HL-60/S4 treated with phorbol 12-myristate 13-acetate at 8.2 ng/mL for 4 days and 3 days (cell line): Measurements from ENCODE around the gene CAPN9.
"Not testable (repeated sequence)": the region's sequence is repeated elsewhere in the genome, so short reads cannot be mapped to it uniquely, and the experiment has no call there.

ENCODE experiments used
- in situ Hi-C: fragments of 300-500 bp; cut with MboI; formaldehyde crosslinking; loops from 2 replicates; pipeline ENCODE4 v1.15.0; 2022; ENCODE audit warnings: low sequenced_read_pairs

CAPN9 gene

DNA sequence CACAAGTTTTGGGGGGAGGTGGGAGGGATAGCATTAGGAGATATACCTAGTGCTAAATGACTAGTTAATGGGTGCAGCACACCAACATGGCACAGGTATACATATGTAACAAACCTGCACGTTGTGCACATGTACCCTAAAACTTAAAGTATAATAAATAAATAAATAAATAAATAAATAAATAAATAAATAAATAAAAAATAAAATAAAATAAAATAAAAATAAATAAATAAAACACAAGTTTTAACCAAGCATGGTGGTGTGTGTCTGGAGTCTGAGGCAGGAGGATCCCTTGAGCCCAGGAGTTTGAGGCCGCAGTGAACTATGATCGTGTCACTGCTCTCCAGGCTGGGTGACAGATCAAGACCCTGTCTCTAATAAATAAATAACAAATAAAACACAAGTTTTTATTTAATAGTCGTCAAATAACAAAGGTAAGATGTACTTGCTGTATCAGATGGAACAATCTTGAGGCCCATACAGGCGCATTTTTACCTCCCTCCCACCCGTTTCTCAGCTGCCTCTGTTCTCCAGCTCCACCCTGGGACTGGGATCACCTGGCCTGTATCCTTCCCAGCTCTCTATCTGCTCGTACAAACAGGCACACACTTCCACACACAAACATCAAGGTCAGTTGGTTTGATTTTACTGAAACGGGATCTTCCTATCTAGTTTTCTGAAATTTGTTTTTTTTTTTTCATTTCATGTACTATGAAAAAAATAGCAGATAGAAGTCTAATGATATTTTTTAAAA, 20.8 kb downstream of the CAPN9 start:
- in situ Hi-C loops, result not testable (repeated sequence)

DNA sequence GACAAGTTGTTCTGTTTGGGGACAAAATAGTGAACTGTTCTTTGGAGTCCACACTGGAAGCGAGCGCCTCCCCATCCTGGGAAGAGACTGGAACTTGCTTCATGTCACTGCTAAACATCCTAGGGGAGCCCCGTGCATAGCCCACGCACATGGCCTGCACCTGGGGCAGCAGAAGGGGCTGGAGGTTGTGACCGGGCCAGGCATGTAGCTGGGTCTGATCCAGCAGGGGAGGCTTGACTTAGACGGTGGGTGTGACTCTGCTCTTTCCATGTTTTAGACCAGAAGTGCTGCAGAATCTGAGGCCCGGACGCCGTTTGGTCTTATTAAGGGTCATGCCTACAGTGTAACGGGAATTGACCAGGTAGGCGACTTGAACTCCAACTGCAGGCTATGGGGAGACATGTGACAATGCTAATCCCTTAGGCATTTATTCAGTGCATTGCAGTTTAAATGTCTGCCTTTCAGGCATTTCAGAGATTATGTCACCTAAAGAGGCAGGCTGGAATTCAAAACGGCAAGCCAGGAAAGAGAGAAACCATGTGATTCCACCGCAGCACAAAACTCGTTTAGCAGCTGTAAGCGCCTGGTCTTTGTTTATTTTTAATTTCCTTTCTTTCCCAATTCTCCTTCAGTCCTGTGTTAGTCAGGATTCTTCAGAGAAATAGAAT, 21.8 kb downstream of the CAPN9 start:
- in situ Hi-C loops, result no loop called here

DNA sequence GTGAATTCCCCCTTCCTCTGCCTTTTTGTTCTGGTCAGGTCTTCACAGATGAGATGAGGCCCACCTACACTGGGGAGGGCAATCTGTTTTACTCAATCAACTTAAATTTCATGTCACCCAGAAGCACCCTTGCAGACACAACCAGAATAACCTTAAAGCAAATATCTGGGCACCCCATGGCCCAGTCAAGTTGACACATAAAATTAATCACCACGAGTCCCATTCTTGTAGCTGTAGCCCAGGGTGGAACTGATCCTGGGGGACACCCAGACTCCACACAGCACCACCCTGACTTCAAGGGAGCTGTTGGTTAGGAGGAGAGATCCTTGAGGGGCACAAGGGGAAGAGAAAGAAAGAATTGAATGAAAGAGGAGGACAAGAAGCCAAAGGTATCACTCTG, 23.1 kb downstream of the CAPN9 start:
- in situ Hi-C loops, result no loop called here

- in situ Hi-C loops, result no loop called here
These were observed 24.7 kb downstream of the CAPN9 start for GRCh38 chr1:230771773-230772354.

- in situ Hi-C loops, result no loop called here
These were observed 25.5 kb downstream of the CAPN9 start for GRCh38 chr1:230772457-230773395.

DNA sequence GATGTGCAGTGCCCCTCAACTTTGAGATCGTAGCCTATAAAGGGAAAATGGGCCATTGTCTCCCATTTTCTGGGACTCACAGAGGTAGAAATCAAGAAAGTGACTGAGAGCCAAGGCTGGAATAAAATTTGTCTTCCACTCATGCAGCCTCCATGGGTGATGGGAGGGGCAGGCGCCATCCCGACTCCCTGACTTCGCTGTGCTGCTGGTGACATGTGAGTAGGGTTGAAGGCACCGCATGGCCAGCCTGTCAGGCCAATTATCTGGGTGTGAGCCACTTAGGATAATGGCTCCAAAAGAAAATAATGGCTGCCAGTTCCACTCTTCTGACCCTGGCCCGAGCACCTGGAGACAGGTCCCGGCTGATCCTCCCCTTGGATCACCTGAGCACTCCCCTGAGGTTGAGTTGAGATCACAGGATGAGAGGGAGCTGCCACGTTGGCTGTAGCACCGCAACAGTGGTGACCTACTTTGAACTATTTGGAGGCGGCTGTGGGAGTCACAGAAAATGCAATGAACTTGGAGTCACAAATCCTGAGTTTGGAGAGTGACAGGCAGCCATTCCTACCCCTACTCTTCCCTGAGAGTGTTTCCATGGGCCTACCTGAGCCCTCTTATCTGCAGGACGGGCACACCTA, 26.3 kb downstream of the CAPN9 start:
- in situ Hi-C loops, result no loop called here

DNA sequence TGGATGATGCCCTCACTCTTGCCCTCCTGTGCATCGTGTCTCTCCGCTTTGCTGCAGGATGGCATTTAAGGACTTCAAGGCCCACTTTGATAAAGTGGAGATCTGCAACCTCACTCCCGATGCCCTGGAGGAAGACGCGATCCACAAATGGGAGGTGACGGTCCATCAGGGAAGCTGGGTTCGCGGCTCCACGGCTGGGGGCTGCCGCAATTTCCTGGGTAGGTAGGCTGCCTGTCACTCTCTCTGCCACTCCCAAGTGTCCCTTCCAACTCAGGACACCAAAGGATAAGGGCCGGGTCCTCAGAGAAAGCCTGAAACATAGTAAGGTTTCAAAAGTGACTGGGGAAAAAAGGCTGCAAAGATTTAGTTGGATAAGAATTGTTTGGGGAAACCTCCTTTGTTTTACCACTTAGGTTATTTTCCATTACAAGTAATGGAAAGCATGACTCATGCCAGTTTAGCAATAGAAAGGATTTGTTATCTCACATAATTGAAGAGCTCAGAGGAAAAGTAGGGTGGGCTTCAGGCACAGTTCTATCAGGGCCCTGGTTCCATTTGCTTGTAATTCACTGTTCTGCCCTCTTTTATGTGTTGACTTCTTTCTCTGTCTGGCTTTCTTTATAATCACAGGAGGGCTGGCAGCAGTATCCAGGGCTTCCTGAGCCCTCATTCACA, 31.9 kb downstream of the CAPN9 start:
- in situ Hi-C loops, result no loop called here

- in situ Hi-C loops, result no loop called here
These were observed 33.9 kb downstream of the CAPN9 start for GRCh38 chr1:230781131-230781530.

DNA sequence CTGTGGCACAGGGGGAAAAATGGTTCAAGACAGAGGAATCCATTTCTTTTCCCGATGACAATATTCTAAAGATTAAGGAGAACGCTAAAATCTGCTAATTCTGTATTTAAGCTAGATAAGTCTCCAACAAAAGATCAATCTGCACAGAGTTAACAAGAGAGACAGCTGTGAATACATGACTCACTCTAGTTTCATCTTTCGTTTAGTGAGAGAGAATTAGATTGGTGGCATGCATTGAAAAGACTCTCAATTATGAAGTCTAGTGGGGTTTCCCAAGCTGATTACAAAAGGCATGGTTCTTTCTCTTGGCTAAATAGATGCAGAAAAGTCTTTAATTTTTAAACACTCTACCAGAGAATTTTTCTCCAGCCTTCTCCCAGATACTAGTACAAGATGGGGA, 34.4 kb downstream of the CAPN9 start:
- in situ Hi-C loops, result no loop called here

GRCh38 chr1:230784163-230784562, 37.0 kb downstream of the CAPN9 start:
- in situ Hi-C loops, result no loop called here

DNA sequence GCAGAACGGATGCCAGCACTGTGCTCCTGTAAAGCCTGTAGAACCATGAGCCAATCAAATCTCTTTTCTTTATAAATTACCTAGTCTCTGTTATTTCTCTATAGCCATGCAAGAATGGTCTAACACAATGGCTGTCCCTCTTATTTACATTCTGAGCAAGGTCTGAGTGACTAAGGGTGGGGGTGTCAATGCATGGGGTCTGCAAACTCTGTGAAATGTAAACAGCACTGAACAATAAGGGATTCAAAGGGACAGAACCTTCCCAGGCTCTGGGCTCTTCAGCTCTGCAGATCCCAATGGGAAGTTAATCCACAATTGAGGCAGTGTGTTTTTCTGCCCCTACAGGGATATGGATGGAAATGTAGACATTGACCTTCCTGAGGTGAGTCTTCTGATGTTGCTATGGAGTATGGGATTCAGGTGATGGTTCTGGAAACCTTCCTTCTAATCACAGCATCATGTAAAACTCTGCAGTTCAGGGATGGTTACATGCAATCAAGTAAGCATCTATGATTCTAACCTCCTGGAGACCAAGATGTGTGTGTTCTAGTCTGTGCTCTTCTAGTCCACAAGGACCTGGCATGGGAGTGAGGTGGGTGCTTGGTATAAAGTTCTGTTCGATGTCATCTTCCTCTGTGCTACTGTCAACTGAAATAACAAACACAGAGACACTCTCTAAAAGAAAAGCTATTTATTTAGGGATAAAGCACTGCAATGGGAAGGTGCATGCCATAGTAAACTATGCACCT, 38.6 kb downstream of the CAPN9 start:
- in situ Hi-C loops, result no loop called here

GRCh38 chr1:230786385-230786753, 39.2 kb downstream of the CAPN9 start:
- in situ Hi-C loops, result no loop called here

DNA sequence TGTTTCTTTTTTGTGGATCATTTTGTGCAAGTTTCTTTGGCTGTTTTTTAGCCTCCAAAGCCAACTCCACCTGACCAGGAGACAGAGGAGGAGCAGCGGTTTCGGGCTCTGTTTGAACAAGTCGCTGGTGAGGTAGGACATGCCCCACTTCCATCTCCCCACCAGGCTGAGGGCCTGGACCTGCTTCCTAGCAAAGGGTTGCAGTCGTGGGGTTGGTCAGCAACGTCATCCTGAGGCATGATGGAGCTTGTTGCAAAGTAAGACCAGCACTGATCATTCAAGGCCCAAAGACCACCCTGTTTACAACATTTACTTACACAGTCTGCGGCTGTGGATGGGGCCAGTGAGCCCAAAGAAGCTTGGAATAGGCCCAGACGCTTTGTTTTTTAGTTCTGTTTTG, 40.3 kb downstream of the CAPN9 start:
- in situ Hi-C loops, result no loop called here

GRCh38 chr1:230788561-230789275, 41.5 kb downstream of the CAPN9 start:
- in situ Hi-C loops, result no loop called here

- in situ Hi-C loops, result no loop called here
These were observed 42.8 kb downstream of the CAPN9 start for GRCh38 chr1:230790026-230790425.

DNA sequence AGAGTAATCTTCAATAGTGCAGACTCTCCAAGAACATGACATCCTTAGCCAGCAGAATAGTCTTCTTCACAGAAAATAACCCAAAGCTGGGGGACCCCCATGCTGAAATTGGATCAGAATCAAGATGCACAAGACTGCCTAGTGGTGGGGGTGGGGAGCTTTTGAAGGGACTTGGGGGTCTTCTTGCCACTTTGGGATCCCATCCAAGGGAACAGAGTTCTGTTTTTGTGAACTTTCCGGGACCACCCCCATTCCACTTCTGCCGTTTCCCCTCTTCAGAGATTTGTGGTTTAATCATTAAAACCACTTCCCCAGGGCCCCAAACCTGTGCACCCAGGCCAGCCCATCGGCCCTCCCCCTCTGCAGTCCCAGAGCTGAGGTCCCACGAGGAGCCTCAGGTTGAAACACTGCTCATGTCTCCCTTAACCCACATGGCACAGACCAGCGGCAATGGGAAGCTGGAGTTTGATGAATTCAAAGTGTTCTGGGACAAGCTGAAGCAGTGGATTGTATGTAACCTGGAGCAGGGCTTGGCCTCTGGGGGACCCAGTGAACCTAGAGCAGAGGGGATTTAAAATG, 44.9 kb downstream of the CAPN9 start:
- in situ Hi-C loops, result no loop called here

- in situ Hi-C loops, result no loop called here
These were observed 45.7 kb downstream of the CAPN9 start for GRCh38 chr1:230792691-230793462.

DNA sequence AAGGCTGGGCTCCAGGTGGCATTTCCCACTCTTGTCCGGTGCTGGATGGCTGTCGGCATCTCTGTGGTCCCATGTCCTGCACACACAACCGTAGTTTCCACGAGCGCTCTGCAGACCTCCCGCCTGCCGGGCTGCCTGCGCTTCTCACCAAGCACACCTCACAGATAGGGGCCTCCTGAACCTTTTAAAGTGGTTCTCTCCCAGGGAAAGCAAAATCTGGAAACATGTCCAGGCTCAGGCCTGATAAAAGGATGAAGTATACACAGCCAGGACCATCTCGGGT, 46.2 kb downstream of the CAPN9 start:
- in situ Hi-C loops, result no loop called here
